ENCODE results near the gene TECPR2. TPM values are rescaled to one million over a fixed set of nuclear protein-coding genes. Genes with fewer than 3 reads are reported as not detected.
"Not testable (repeated sequence)": the region's sequence is repeated elsewhere in the genome, so short reads cannot be mapped to it uniquely, and the experiment has no call there.

The TECPR2 gene
- polyA plus RNA-seq, 1 donor (not counting 4 experiments of a cell fraction or from before 2014, with no cell fraction given) = 8.3 TPM

DNA sequence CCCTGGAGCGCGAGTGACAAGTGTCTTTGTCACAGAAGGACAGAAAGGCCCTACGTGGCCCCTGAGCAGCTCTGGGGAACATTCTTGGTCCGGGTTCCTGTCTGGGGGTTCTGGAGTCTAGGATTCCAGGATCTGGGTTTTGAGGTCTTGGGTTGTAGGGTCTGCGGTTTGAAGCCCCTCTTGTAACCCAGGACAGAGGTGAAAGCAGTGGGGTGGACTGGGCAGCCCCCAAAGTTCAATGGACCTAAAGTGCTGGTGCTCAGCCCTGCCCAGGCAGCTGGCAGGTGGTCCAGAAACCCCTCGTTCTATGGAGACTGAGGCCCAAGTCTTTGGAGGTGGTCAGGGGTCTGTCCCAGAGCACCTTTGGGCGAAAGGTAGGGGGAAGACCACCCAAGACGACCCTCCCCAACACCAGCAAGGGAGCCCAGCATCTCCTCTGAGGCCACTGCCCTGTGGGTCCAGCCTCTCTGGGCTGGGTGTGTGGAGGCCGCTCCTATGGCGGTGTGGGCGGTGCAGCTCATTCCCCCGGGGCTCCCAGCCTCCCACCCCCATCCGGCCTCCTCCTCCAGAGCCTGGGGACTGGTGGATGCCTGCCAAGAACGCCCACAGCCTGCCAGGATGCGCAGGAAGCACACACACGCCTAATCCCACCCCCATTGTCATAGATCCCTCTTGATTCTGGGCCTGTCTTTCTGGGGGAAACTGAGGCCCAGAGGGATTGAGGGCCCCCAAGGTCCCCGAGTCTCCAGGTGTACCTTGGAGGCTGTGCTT is 177.0 kb downstream of the TECPR2 start:
- Histone ChIP-seq H3K27ac (ENCODE audit: control insufficient read depth, insufficient read depth, low read length) (no peak overlapping the region), H3K9me1 (ENCODE audit: control insufficient read depth, extremely low read depth, insufficient read depth, low read length) (no peaks in the 10 kb centered on the region), H4K20me1 (ENCODE audit: control insufficient read depth, extremely low read depth, insufficient read depth, low read length) (no peaks in the 10 kb centered on the region), H3K4me3 (ENCODE audit: control insufficient read depth in 2 of 3, extremely low read depth in 1 of 3, insufficient read depth in 2 of 3, low read depth in 1 of 3, low read length in 3 of 3) (no peak overlapping the region), H3K4me2 (ENCODE audit: control insufficient read depth, extremely low read depth, insufficient read depth, low read depth, low read length) (no peak overlapping the region), H3K27me3 (ENCODE audit: control insufficient read depth, extremely low read depth, insufficient read depth, low read length) (no peaks in the 10 kb centered on the region), H3K4me1 (ENCODE audit: control insufficient read depth, extremely low read depth, insufficient read depth, low read length) (peaks cover 13% of the 10 kb centered on the region), H3K9me3 (ENCODE audit: control insufficient read depth, low read depth, low read length) (no peaks in the 10 kb centered on the region), H3K79me2 (ENCODE audit: control insufficient read depth, insufficient read depth, low read length) (no peaks in the 10 kb centered on the region), H3K36me3 (ENCODE audit: control insufficient read depth in 2 of 2, extremely low read depth in 1 of 2, insufficient read depth in 2 of 2, low read length in 2 of 2) (no peaks in the 10 kb centered on the region), H3K9ac (ENCODE audit: control insufficient read depth, extremely low read depth, insufficient read depth, low read length) (no peak overlapping the region), H2AFZ (ENCODE audit: control insufficient read depth, low read length) (no peak overlapping the region)
- no peak for TF ChIP-seq EZH2 (IDR thresholded peaks at IDR 0.05; ENCODE audit: low read length)
- no peak for TF ChIP-seq CTCF (optimal IDR thresholded peaks at IDR 0.05 in 1 of 3, IDR thresholded peaks at IDR 0.05 in 1 of 3, conservative IDR thresholded peaks at IDR 0.05 in 1 of 3; ENCODE audit: extremely low read depth in 1 of 3, insufficient read depth in 2 of 3, low read length in 3 of 3)
- no peak for DNase-seq (ENCODE audit: low read depth, low spot score)
- dilution Hi-C loops (cut with MboI; ENCODE audit: extremely low pct_ligation_motif_present, low sequenced_read_pairs) = no loop called here
- no peak for FAIRE-seq

GRCh38 chr14:102540315-102541028 is 177.7 kb downstream of the TECPR2 start:
- no peak overlapping the region for H2AFZ ChIP-seq (ENCODE audit: control insufficient read depth, low read length)

GRCh38 chr14:102541029-102541491 is 178.3 kb downstream of the TECPR2 start:
- H3K9ac ChIP-seq (ENCODE audit: control insufficient read depth, extremely low read depth, insufficient read depth, low read length); H4K20me1 ChIP-seq (ENCODE audit: control insufficient read depth, extremely low read depth, insufficient read depth, low read length); H3K27me3 ChIP-seq (ENCODE audit: control insufficient read depth, extremely low read depth, insufficient read depth, low read length); H3K36me3 ChIP-seq (ENCODE audit: control insufficient read depth in 2 of 2, extremely low read depth in 1 of 2, insufficient read depth in 2 of 2, low read length in 2 of 2); H3K9me3 ChIP-seq (ENCODE audit: control insufficient read depth, low read depth, low read length); H3K9me1 ChIP-seq (ENCODE audit: control insufficient read depth, extremely low read depth, insufficient read depth, low read length); H3K4me2 ChIP-seq (ENCODE audit: control insufficient read depth, extremely low read depth, insufficient read depth, low read depth, low read length); H3K4me3 ChIP-seq (ENCODE audit: control insufficient read depth in 2 of 3, extremely low read depth in 1 of 3, insufficient read depth in 2 of 3, low read depth in 1 of 3, low read length in 3 of 3); H3K79me2 ChIP-seq (ENCODE audit: control insufficient read depth, insufficient read depth, low read length); DNase-seq (ENCODE audit: low read depth, low spot score); FAIRE-seq; H3K27ac ChIP-seq (ENCODE audit: control insufficient read depth, insufficient read depth, low read length); H2AFZ ChIP-seq (ENCODE audit: control insufficient read depth, low read length); dilution Hi-C loops (cut with MboI; ENCODE audit: extremely low pct_ligation_motif_present, low sequenced_read_pairs): not testable (repeated sequence)
- H3K4me1 ChIP-seq (ENCODE audit: control insufficient read depth, extremely low read depth, insufficient read depth, low read length) = peaks cover 22% of the 10 kb centered on the region

More at GRCh38 chr14:102540315-102541028, 177.7 kb downstream of the TECPR2 start:
- Histone ChIP-seq H3K36me3 (ENCODE audit: control insufficient read depth in 2 of 2, extremely low read depth in 1 of 2, insufficient read depth in 2 of 2, low read length in 2 of 2) (no peaks in the 10 kb centered on the region), H3K9me3 (ENCODE audit: control insufficient read depth, low read depth, low read length) (no peaks in the 10 kb centered on the region), H3K9ac (ENCODE audit: control insufficient read depth, extremely low read depth, insufficient read depth, low read length) (no peak overlapping the region), H3K79me2 (ENCODE audit: control insufficient read depth, insufficient read depth, low read length) (no peaks in the 10 kb centered on the region), H3K4me1 (ENCODE audit: control insufficient read depth, extremely low read depth, insufficient read depth, low read length) (peaks cover 18% of the 10 kb centered on the region), H3K27me3 (ENCODE audit: control insufficient read depth, extremely low read depth, insufficient read depth, low read length) (no peaks in the 10 kb centered on the region), H3K27ac (ENCODE audit: control insufficient read depth, insufficient read depth, low read length) (no peak overlapping the region), H3K4me3 (ENCODE audit: control insufficient read depth in 2 of 3, extremely low read depth in 1 of 3, insufficient read depth in 2 of 3, low read depth in 1 of 3, low read length in 3 of 3) (no peak overlapping the region), H3K9me1 (ENCODE audit: control insufficient read depth, extremely low read depth, insufficient read depth, low read length) (no peaks in the 10 kb centered on the region), H3K4me2 (ENCODE audit: control insufficient read depth, extremely low read depth, insufficient read depth, low read depth, low read length) (no peak overlapping the region), H4K20me1 (ENCODE audit: control insufficient read depth, extremely low read depth, insufficient read depth, low read length) (no peaks in the 10 kb centered on the region)
- DNase-seq (ENCODE audit: low read depth, low spot score) (no peak), FAIRE-seq (no peak)
- dilution Hi-C loops (cut with MboI; ENCODE audit: extremely low pct_ligation_motif_present, low sequenced_read_pairs) = no loop called here
- TF ChIP-seq CTCF (optimal IDR thresholded peaks at IDR 0.05 in 1 of 3, IDR thresholded peaks at IDR 0.05 in 1 of 3, conservative IDR thresholded peaks at IDR 0.05 in 1 of 3; ENCODE audit: extremely low read depth in 1 of 3, insufficient read depth in 2 of 3, low read length in 3 of 3) (no peak), EZH2 (IDR thresholded peaks at IDR 0.05; ENCODE audit: low read length) (no peak)
